NOMO-1 (cell line): ENCODE data around the gene DNMT3A.

Experiments
- DNase-seq, 2 experiments: peaks; one replicate each; lab custom pipeline; 2025; ENCODE audit not compliant: unreplicated experiment in 2 of 2; lab: John Stamatoyannopoulos, UW

The DNMT3A gene

DNA sequence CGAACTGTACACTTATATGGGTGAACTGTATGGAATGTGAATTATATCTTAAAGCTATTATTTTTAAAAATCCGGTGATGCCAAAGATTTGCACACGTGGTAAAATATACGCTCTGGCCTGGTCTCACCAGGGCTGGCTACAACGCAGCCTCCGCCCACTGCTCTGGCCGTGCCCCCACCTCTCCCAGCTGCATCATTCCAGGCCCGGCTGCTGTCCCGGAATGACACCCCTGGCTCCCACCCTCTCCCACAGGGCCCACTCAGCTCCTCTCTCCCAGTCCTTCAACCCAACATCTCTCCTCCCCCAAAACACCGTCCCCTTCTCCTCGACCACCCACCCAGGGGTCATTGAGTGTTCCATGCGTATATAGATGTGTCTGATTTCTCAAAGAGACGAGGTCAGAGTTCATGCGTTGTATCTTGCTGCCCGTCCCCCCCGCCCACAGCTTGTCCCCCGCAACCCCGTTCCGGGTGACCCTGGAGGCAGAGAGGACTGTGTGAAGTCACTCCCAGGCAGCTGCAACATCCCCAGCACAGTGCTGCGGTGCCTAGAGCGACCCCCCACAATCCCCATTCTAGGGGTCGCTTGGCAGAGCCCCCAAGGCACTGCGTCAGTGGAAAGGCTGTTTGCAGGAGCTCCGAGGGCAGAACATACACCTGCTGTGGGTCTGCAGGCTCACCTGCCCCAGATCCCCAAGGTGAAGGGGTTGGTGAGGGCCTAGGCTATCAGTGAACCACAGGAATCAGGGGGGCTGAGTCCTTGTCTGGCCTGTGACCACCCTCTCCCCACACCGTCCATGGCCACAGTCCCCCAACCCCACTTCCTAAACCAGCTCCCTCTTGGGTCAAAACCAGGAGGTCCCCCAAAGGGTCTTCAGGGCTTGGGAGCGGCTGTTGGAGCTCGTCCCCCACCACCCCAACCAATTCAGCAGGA, 13.3 kb downstream of the DNMT3A start:
- DNase-seq = no peak

DNA sequence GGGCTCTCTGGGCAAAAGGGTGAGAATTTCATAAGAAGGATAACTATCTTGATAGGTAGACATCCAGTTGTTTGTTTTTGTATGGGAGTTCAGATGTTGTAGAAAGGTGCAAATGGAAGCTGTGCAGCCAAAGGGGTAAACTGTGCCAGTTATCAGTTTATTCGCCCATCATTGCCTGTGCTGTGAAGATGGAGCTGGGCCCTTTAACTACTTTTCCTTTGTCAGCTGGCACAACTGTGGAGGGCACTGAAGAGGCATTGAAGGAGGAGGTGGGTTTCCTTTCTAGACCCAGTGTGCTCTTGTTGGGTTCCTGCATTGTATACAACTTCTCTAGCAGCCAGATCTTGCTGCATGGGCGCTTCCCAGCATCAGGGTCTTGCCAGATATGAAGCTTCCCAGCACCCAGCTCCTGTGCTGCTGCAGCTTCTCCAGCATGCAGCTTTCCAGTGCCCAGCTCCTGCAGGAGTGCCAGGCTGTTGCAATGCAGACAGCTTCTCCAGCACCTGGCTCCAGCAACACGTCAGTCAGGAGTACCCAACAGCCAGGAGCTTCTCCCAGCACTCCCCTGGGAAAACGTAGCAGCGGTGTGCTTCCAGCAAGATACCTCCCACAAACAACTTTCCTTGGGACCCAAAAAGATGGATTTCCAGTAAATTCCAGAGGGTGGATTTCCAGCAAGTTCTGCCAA, 15.3 kb downstream of the DNMT3A start:
- DNase-seq = no peak

DNA sequence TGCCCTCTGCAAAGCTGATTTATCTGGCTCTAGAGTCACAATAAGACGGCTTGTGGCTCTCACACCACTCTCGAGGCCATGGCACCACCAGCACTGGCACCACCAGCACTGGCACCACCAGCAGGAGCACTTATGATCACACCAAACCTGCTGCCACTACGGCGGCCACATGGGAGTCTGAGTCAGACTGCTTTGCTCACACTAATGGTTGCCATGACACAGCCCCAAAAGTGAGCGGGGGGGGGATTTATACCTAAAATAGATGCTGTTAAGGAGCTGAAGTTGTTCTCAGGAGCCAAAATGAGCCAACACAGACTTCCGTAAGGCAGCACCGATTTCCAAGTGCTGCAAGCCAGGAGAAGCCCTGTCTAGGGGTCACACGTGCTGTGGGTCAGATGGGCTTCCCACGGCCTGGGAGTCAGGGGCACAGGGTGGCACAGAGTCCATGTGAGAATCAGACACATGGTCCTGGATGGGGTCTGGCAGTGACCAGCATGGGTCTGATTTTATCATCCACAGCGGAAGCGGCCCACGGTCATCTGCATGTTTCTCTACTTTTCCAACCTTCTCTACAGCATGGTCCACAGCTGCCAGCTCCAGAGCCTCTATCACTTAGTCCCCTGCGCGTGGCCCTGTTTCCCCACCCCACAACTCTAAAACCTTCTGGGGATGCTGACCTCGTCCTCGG, 16.7 kb downstream of the DNMT3A start:
- DNase-seq = no peak

DNA sequence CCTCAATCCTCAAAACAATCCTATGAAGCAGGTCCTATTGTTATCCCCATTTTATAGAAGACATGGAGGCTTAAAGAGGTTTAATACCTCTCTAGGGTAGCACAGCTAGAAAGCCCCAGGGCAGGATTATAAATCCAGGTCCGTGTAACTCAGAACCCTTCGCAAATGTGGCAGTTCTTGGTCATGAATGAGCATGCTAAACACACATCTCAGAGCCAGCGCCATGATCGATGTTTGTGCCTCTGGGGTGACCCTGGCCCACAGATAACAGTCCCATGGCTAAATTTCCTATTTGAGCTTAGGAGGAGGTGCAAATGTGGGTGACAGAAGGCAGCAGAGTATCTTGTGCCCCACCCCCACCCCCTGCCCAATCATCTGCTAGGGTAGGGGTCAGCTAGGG, 17.5 kb downstream of the DNMT3A start:
- DNase-seq = no peak

DNA sequence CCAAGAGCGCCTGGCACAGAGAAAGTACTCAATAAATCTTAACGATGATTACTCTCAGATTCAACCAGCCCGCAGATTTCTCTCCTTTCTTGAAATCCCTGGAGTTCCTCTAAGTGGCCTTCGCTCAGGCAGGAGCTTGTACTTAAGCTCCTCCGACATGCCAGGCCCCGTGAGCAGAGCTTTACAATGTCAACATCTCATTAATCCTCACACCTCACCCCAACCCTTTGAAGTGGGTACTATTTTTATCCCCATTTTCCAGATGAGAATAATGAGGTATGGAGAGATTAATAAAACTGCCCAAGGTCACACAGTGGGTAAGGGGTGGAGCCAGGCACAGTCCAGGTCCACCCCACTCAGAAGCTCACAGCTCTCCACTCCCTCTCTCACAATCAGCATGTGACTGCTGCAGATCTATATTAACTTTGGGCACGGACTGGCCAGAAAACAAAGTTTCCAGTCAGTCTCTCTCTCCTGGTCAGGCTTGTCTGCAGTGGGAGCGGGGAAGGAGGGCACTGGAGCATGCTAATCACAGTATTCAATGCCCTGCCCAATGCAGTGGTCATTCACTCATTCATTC, 18.0 kb downstream of the DNMT3A start:
- no peak for DNase-seq

DNA sequence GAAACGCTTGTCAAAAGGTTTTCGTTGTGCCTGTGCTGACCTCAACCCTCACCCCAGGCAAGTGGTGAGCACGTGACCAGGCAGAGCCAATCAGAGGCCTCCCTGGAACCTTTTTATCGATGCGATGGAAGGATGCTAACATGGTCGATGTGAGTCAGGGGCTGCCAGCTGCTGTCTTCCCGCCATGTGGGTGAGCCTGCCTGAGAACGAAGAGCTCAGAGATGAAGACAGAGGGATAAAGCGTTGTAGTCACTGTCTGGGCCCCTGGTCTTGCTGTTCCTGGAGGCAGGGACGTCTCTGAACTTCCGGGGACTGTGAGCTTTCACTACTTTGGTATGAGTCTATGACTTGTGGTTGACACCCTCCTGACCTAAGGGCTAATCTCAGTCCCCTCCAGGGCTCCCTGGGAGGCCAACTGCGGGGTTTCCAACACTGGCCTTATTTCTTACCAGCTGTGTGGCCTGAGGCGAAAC, 18.6 kb downstream of the DNMT3A start:
- no peak for DNase-seq

DNA sequence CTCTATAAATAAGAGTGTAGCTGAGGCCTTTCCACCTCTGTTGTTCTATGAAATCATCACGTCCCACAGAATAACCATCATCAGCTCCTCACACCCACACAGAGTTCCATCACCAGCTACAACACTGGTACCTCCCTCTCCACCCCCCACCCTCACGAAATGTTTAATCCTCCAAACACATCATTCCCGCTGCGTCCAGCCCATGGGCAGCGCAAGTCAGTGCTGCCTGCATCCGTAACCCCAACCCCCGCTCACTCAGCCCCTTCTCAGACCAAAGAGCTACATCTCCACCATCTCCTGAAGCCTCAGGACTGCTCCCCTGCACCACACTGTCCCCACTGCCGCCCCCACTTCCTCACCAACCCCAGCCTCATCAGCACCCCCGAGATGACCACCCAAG, 19.4 kb downstream of the DNMT3A start:
- DNase-seq = no peak

DNA sequence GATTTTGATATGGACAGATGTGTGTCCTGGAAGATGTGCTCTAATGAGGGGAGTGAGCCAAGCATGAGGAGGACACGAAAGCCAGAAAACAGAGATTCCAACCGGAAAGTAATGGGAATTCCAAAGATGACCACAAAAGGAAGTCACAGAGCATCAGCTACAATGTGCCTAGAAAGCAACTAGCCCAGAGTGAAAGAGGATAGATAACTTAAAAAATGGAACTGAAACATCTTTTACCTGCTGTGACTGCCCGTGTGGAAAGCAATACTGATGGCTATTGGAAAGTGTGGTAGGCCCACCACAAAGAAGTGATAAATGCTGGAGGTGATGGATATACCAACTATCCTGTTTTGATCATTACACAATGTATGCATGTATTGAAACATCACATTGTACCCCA, 21.6 kb downstream of the DNMT3A start:
- DNase-seq = no peak

DNA sequence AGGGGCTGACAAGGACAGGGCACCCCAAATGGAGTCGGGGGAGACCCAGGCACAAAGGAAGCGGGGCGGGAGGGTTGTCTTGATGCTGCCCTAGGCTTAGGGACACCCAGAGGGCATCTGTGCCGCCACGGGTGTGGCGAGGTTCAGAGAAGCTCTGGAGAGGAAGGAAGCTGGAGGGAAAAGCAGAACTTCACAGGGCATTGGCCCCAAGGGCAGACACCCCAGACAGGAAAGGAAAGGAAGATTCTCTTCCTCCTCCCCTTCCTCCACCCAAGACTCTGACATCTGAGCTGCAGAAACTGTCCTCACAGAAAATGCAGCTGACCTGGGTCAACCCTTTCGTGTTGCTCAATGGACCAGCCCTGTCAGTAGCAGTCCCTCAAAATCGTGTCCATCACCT, 25.6 kb downstream of the DNMT3A start:
- peak; percentile 80 to 85 for DNase-seq

DNA sequence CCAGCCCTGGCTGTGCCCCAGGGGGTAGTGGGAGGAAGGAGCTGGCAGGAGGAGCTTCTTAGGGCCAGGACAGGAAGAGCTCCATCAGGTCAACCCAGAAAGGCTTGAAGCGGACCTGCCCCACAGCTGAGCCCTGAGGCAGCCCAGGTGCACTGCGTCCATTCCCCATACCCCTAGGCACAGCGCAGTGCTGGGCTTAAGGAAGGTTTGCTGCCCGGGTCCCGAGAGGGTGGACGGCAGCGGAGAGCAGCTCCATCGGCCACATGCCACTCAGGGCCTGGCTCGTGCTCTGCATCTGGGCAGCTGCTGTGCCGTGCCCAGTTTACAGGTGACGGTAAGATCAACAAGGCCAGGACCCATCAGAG, 26.4 kb downstream of the DNMT3A start:
- DNase-seq = no peak

DNA sequence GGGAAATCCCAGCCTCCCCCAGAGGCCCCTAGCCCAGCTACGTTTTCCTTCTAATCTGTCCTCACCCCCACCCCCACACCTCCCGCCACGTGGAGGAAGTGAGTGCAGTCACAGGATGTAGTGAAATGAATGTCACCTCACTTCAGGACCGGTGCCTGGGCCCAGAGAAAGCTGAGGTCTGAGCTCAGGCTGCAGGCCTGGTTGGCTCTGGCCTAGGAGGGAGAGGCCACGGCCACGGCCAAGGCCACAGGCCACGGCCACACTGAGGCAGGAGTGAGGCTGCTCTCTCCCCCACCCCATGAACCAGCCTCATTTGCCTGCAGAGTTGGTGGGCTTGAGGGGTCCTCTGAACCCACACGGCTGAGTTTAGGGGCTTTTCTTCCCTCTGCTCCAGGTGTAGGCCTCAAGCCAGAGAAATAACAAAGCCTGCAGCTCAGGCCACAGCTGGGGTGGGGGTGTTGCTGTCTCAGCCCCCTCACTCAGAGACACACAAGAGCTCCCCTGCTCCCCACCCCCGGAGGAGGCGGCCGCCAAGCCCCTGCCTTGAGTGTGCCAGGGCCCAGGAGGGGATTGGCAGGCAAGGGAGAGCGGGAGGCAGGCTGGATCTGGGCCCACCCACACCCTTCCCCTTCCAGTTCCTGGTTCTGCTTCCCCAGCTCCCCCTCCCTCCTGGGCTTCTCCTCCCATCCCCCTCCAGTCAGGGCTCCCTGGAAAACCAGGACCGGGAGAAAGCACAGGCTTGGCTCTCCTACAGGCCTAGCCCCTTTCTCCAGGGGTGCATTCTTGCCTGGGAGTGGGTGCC, 27.0 kb downstream of the DNMT3A start:
- DNase-seq = peak in 1 of 2 experiments; percentile 51

DNA sequence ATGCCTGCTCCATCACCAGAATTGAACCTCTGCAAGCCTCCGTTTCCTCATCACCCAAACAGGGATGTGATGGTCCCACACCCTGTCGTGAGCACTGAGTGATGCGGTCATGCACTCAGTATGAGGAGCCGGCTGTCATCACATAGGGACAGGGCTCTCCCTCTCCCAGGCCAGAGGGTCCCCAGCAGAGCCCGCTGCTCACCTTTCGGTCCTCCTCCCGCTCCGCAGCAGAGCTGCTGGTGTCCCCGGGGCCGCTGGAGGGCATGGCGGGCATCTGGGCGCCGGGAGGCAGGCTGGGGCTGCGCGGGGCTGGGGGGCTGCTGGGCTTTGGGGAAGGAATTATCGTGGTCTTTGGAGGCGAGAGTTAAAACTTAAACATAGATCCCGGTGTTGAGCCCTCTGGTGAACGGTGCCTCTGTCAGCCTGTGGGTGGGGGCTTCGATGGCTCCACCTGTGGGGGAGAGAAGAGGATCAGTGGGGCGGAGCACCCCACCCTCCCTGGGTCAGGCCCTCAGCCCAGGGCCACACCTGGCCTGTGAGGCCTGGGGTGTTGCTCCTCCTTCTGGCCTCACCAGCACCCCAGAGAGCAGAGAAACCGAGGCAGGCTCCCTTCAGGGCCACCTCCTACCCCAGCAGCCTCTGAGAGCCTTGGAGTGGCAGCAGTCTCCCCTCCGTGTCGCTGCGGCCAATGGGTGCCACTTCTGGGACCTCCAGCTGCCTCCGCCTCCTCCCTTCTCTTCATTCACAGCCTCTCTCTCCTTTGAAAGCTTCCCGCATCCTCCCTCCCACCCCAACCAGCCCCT, 27.8 kb downstream of the DNMT3A start:
- DNase-seq = no peak

DNA sequence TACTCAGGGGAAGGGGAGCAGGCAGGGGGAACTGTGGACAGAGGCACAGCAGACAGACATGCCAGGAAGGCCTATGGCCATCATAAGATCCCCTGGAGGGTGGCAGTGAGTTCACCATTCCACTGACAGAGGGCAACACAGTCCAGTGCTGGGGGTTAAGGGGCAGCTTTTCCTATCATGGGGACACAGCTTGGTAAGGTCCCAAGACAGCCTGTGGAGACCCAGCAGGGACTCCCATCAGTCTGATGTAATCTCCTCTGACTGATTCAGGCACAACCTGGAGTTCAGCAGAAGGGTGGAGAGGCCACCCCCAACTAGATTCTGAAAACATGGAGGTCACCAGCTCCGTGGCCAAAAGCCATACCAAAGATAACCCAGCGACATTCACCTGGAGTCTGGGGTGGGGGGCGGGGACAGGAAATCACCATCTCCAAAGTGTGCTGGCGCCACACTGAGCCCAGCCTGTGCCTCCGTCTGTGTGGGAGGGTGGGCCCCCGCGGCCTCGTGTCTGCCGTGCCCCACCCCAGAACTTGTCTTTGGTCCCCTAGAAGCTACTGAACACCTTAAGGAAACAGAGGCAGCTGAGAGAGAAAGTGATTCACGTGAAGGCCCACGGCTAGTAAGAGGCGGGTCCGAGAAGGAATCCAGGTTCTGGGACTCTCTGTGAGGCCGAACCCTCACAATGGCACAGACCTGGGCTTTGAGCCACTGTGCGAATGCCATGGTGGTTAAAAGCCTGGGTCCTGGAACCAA, 28.6 kb downstream of the DNMT3A start:
- no peak for DNase-seq

DNA sequence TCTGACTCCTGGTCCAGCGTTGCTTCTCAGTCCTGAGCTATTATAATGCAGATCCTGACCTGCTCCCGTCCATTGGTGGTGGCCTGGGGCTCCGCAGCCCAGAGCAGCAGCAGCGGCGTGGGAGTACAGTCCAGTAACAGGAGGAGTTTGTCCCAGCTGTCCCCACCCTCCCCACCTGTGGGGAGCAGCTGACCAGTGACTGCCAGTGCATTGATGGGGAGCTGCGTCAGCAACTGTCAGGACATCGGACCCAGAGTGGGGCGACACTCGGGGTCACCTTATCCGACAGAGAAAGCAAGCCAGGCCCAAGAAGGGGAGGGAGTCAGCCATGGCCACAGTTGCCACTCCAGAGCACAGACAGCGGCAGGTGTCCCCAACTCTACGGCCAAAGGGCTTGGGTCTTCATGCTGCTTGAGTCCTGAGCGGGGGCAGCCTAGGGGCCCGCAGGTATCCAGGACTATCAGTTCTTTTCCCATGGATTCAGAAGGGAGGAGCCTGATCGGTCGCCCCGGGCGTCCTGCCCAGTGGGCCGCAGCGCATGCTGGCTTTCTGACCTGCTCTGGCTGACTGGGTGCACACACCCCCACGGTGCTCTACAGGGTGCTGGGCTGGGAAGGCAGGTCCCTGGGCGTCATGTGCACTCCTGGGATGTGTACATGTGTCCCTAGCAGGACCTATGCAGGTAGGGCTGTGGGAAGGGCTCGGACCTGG, 29.7 kb downstream of the DNMT3A start:
- DNase-seq = no peak

DNA sequence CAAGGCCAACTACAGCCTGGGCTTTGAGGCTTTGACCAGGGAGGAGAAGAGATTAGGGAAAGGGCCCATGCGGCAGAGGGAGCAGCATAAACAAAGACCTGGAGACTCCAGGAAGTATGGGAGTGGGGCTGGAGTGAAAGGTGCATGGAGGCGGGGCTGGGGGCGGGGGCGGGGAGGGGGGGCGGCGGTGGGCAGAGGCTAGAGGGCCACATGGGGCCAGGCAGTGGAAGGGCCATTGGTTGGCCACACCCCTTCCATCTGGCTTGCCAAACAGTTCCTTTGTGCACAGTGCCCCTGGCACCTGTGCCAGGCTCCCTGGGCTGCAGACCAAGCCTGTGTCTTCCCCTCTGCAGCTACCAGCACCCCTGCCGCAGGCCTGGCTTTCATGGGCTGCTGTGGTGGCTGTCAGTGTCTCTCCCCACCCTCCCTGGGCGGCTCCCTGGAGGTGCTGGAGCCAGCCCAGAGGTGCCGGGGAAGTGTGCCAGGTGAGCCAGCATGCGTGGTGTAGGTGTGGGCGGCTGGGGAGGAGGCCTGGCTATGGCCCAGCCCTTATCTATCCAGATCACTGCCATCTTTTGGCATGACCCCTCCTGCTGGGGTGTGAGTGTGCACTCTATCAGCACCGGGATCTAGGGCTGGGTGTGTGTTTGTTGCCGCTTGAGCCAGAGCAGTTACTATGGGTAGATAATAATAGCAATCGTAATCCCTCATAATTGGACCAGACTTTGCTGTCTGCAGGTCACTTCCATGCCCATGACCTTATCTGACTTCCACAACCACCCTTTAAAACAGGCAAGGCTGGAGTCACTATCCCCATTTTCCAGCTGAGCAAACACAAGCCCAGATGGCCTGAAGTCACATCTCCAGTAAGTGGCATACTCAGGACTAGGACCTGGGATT, 30.5 kb downstream of the DNMT3A start:
- DNase-seq = no peak

DNA sequence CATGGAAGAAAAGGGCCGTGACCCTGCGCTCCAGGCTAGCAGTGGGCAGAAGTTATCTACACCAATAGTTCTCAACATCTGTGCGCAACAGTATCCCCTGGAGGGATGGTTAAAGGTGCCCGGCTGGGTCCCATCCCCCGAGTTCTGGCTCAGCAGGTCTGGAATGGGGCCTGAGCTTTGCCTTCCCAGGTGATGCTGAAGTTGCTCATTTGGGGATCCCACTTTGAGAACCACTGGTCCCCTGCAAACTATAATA, 31.1 kb downstream of the DNMT3A start:
- no peak for DNase-seq

DNA sequence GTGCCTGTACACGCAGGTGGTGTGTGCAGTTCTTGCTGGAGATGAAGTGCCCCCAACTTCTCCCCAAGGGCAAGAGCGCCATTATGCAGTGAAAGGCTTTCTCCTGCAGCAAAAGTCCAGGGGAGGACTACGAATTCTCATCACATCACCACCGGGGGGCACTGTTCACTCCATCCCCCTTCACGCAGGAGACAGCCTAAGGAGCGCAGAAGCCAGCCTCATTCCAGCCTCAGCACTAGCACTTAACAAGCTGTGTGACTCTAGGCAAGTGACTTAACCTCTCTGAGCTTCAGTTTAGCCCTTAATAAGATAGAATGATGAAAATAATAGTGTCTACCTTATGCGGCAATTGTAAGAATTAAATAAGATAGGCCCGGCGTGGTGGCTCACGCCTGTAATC, 32.3 kb downstream of the DNMT3A start:
- DNase-seq = peak; percentile 42 to 53
